H9 (cell line): ENCODE measurements around the gene UMOD. TPM values are rescaled to one million over a fixed set of nuclear protein-coding genes. Genes with fewer than 3 reads are reported as not detected.

Source experiments
- DNase-seq: peaks from one replicate; pipeline ENCODE4 v3.0.0-alpha.2; 2017
- H2AFZ ChIP-seq: one replicate; pipeline ENCODE4 v1.6.1; 2013; ENCODE audit warnings: mild to moderate bottlenecking, low read length, control low read depth, moderate library complexity
- H2AK5ac ChIP-seq: 2 replicates; pipeline ENCODE4 v1.6.1; 2013; ENCODE audit warnings: low read length, control low read depth, mixed read lengths; ENCODE audit not compliant: insufficient read length
- H2BK120ac ChIP-seq: one replicate; pipeline ENCODE4 v1.6.1; 2013; ENCODE audit warnings: low read depth, mild to moderate bottlenecking, low read length, control low read depth, inconsistent platforms; ENCODE audit not compliant: poor library complexity, severe bottlenecking
- H2BK12ac ChIP-seq: 2 replicates; pipeline ENCODE4 v1.6.1; 2013; ENCODE audit warnings: low read length, control low read depth, mixed read lengths, low read depth; ENCODE audit not compliant: insufficient read length
- H2BK15ac ChIP-seq: 2 replicates; pipeline ENCODE4 v1.6.1; 2013; ENCODE audit warnings: low read depth, low read length, control low read depth
- H2BK20ac ChIP-seq: one replicate; pipeline ENCODE4 v1.6.1; 2013; ENCODE audit warnings: low read depth, mild to moderate bottlenecking, low read length, control low read depth, inconsistent platforms; ENCODE audit not compliant: poor library complexity, severe bottlenecking
- H2BK5ac ChIP-seq: 2 replicates; pipeline ENCODE4 v1.6.1; 2013; ENCODE audit warnings: low read length, control low read depth, mixed read lengths; ENCODE audit not compliant: insufficient read length
- H3K14ac ChIP-seq: 2 replicates; pipeline ENCODE4 v1.6.1; 2013; ENCODE audit warnings: low read length, control low read depth; ENCODE audit not compliant: insufficient read depth
- H3K18ac ChIP-seq: 2 replicates; pipeline ENCODE4 v1.6.1; 2013; ENCODE audit warnings: low read depth, mild to moderate bottlenecking, mixed read lengths, low read length, control low read depth; ENCODE audit not compliant: insufficient read length
- H3K23ac ChIP-seq: 2 replicates; pipeline ENCODE4 v1.6.1; 2013; ENCODE audit warnings: low read length, control low read depth, mixed read lengths, low read depth; ENCODE audit not compliant: insufficient read length
- H3K23me2 ChIP-seq: 2 replicates; pipeline ENCODE4 v1.6.1; 2013; ENCODE audit warnings: low read depth, mild to moderate bottlenecking, mixed read lengths, low read length, control low read depth; ENCODE audit not compliant: insufficient read length, poor library complexity, severe bottlenecking
- H3K27ac ChIP-seq: 2 replicates; pipeline ENCODE4 v1.5.1; 2013; ENCODE audit warnings: low read length, control low read depth, mixed read lengths, low read depth; ENCODE audit not compliant: insufficient read length
- H3K27me3 ChIP-seq: 2 replicates; pipeline ENCODE4 v1.6.1; 2013; ENCODE audit warnings: low read length, control low read depth, inconsistent platforms; ENCODE audit not compliant: insufficient read depth
- H3K4ac ChIP-seq: 2 replicates; pipeline ENCODE4 v1.6.1; 2013; ENCODE audit warnings: low read depth, mild to moderate bottlenecking, control low read depth, inconsistent platforms, low read length, moderate library complexity
- H3K4me1 ChIP-seq: 2 replicates; pipeline ENCODE4 v1.6.1; 2013; ENCODE audit warnings: low read length, control low read depth, inconsistent platforms; ENCODE audit not compliant: insufficient read depth
- H3K4me2 ChIP-seq: 2 replicates; pipeline ENCODE4 v1.6.1; 2013; ENCODE audit warnings: low read length, control low read depth, mixed read lengths; ENCODE audit not compliant: insufficient read length, insufficient read depth
- H3K56ac ChIP-seq: 2 replicates; pipeline ENCODE4 v1.6.1; 2013; ENCODE audit warnings: low read depth, mild to moderate bottlenecking, mixed read lengths, low read length, control low read depth; ENCODE audit not compliant: insufficient read length
- H3K79me1 ChIP-seq: 2 replicates; pipeline ENCODE4 v1.6.1; 2013; ENCODE audit warnings: low read depth, mild to moderate bottlenecking, moderate library complexity, low read length, control low read depth, inconsistent platforms; ENCODE audit not compliant: insufficient read depth, poor library complexity, severe bottlenecking
- H3K79me2 ChIP-seq: 2 replicates; pipeline ENCODE4 v1.6.1; 2013; ENCODE audit warnings: low read length, control low read depth, inconsistent platforms; ENCODE audit not compliant: insufficient read depth
- H3K9ac ChIP-seq: 2 replicates; pipeline ENCODE4 v1.6.1; 2013; ENCODE audit warnings: low read length, control low read depth, mixed read lengths; ENCODE audit not compliant: insufficient read length; ENCODE audit errors: extremely low read depth
- H3K9me3 ChIP-seq: one replicate; pipeline ENCODE4 v1.6.1; 2013; ENCODE audit warnings: low read depth, low read length, inconsistent platforms; ENCODE audit not compliant: control insufficient read depth
- H3T11ph ChIP-seq: one replicate; pipeline ENCODE4 v1.6.1; 2013; ENCODE audit warnings: mild to moderate bottlenecking, low read length, control low read depth, inconsistent platforms
- H4K20me1 ChIP-seq: one replicate; pipeline ENCODE4 v1.6.1; 2013; ENCODE audit not compliant: control insufficient read depth, insufficient read length, insufficient read depth
- H4K5ac ChIP-seq: 2 replicates; pipeline ENCODE4 v1.6.1; 2013; ENCODE audit warnings: low read depth, mild to moderate bottlenecking, mixed read lengths, low read length, control low read depth; ENCODE audit not compliant: insufficient read length
- H4K8ac ChIP-seq: replicated peaks from 2 replicates; pipeline ENCODE4 v1.6.1; 2013; ENCODE audit warnings: low read length, control low read depth, mixed read lengths, low read depth; ENCODE audit not compliant: insufficient read length
- H4K91ac ChIP-seq: 2 replicates; pipeline ENCODE4 v1.6.1; 2013; ENCODE audit warnings: low read depth, mild to moderate bottlenecking, moderate library complexity, mixed read lengths, low read length, control low read depth; ENCODE audit not compliant: insufficient read length
- H3K27ac Mint-ChIP-seq, 3 experiments: 2 replicates in 2 of 3; 3 replicates in 1 of 3; pipeline ENCODE4 v1.8.0; 2020 to 2021; ENCODE audit warnings: mixed read lengths in 3 of 3, mild to moderate bottlenecking in 1 of 3, moderate library complexity in 1 of 3
- H3K27me3 Mint-ChIP-seq: 2 replicates; pipeline ENCODE4 v1.8.0; 2021; ENCODE audit warnings: low read depth, mild to moderate bottlenecking, moderate library complexity, mixed read lengths
- H3K36me3 Mint-ChIP-seq, 3 experiments: 2 replicates in 2 of 3; 3 replicates in 1 of 3; pipeline ENCODE4 v1.8.0; 2020 to 2021; ENCODE audit warnings: low read depth in 3 of 3, mixed read lengths in 3 of 3; ENCODE audit not compliant: insufficient read depth in 1 of 3
- H3K4me1 Mint-ChIP-seq, 2 experiments: 2 replicates each; pipeline ENCODE4 v1.8.0; 2020; ENCODE audit warnings: mixed read lengths in 2 of 2
- H3K4me3 Mint-ChIP-seq, 2 experiments: 2 replicates in 1 of 2; 3 replicates in 1 of 2; pipeline ENCODE4 v1.8.0; 2020 to 2021; ENCODE audit warnings: mild to moderate bottlenecking in 2 of 2, mixed read lengths in 2 of 2, moderate library complexity in 1 of 2
- H3K9me3 Mint-ChIP-seq, 2 experiments: 2 replicates in 1 of 2; 3 replicates in 1 of 2; pipeline ENCODE4 v1.8.0; 2020; ENCODE audit warnings: mild to moderate bottlenecking in 2 of 2, mixed read lengths in 2 of 2, moderate library complexity in 1 of 2
- WGBS: extraction: QIAGEN DNeasy Blood & Tissue Kit; methylation state at CpG from one replicate; pipeline ENCODE4 v1.1.7; 2013; ENCODE audit warnings: missing lambda C conversion rate, low lambda C conversion rate, mixed read lengths; ENCODE audit not compliant: insufficient read length; ENCODE audit errors: extremely low coverage; 5-methylcytosine and 5-hydroxymethylcytosine counted together
- total RNA-seq: library from RNA; stranded (reverse); gene quantifications from 2 replicates; pipeline ENCODE4 v1.2.1, GENCODE V29; 2021
- TF ChIP-seq, protein P1 (sequence below): fragments of 200-600 bp; sonication (generic); conservative IDR thresholded peaks from 3 replicates; pipeline ENCODE4 v1.8.0; 2021; ENCODE audit warnings: antibody characterized with exemption, mild to moderate bottlenecking

Gene UMOD
- total RNA-seq, 1 experiment from 2014 or later: not detected

- no peak overlapping the region for H2BK120ac ChIP-seq
- no peak overlapping the region for H3K14ac ChIP-seq
- no peaks in the 10 kb centered on the region for H3K79me1 ChIP-seq
- no peak overlapping the region for H2BK15ac ChIP-seq
- Mint-ChIP-seq H3K27ac (peak overlapping the region in 1 of 3 experiments; percentile 49; a peak in 1 of 7 replicates), H3K9me3 (no peaks in the 10 kb centered on the region; a peak in 1 of 5 replicates), H3K4me1 (peaks cover 2 to 3% of the 10 kb centered on the region in 2 experiments; a peak in 1 of 4 replicates), H3K36me3 (no peaks in the 10 kb centered on the region), H3K4me3 (no peak overlapping the region), H3K27me3 (peaks cover 7% of the 10 kb centered on the region)
- H2BK20ac ChIP-seq: no peak overlapping the region
- H3K9me3 ChIP-seq: no peaks in the 10 kb centered on the region
- no peak overlapping the region for H3K23ac ChIP-seq
- no CpG with 5 or more reads among the region's 9 CpGs for WGBS
- no peak overlapping the region for H3K18ac ChIP-seq
- H3K27me3 ChIP-seq: no peaks in the 10 kb centered on the region
- H3K4ac ChIP-seq: no peak overlapping the region
- H4K91ac ChIP-seq: no peak overlapping the region
- no peak overlapping the region for H4K8ac ChIP-seq
- H2BK12ac ChIP-seq: no peak overlapping the region
- no peaks in the 10 kb centered on the region for H3K23me2 ChIP-seq
- H3K4me2 ChIP-seq: no peak overlapping the region
- no peak overlapping the region for H2AFZ ChIP-seq
- no peaks in the 10 kb centered on the region for H3K4me1 ChIP-seq
- H3T11ph ChIP-seq: no peak overlapping the region
- no peak for DNase-seq
- 0 out of 2 replicates have a peak, but pooled peaks cover 2% of the 10 kb centered on the region for H3K79me2 ChIP-seq
- no peak overlapping the region for H2BK5ac ChIP-seq
- H4K20me1 ChIP-seq: peaks cover 3% of the 10 kb centered on the region
- no peak overlapping the region for H3K9ac ChIP-seq
- H4K5ac ChIP-seq: no peak overlapping the region
- TF ChIP-seq, protein P1, sequence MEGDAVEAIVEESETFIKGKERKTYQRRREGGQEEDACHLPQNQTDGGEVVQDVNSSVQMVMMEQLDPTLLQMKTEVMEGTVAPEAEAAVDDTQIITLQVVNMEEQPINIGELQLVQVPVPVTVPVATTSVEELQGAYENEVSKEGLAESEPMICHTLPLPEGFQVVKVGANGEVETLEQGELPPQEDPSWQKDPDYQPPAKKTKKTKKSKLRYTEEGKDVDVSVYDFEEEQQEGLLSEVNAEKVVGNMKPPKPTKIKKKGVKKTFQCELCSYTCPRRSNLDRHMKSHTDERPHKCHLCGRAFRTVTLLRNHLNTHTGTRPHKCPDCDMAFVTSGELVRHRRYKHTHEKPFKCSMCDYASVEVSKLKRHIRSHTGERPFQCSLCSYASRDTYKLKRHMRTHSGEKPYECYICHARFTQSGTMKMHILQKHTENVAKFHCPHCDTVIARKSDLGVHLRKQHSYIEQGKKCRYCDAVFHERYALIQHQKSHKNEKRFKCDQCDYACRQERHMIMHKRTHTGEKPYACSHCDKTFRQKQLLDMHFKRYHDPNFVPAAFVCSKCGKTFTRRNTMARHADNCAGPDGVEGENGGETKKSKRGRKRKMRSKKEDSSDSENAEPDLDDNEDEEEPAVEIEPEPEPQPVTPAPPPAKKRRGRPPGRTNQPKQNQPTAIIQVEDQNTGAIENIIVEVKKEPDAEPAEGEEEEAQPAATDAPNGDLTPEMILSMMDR: no peak
- no peak overlapping the region for H2AK5ac ChIP-seq
- H3K56ac ChIP-seq: no peak overlapping the region
- no peak overlapping the region for H3K27ac ChIP-seq
These were observed 28.9 kb downstream of the UMOD start for GRCh38 chr16:20323591-20324117.
